ENCODE data around the gene NPFFR1. TPM values are rescaled to one million over a fixed set of nuclear protein-coding genes. Genes with fewer than 3 reads are reported as not detected.

Gene NPFFR1
- total and polyA plus RNA-seq, 2 experiments from 2014 or later = not detected

- no peak overlapping the region for H3K4me3 ChIP-seq
- no peaks in the 10 kb centered on the region for H3K9me2 ChIP-seq (replicated peaks; ENCODE audit: insufficient read depth)
- H3K36me3 ChIP-seq (replicated peaks; ENCODE audit: insufficient read depth, low read depth) = no peaks in the 10 kb centered on the region
- H3K9me3 ChIP-seq (ENCODE audit: low read depth) = no peaks in the 10 kb centered on the region
- TF ChIP-seq CTCF (IDR thresholded peaks at IDR 0.05; ENCODE audit: poor library complexity) (no peak), EZH2 (IDR thresholded peaks at IDR 0.05; ENCODE audit: borderline replicate concordance) (no peak), EZH2phosphoT487 (IDR thresholded peaks at IDR 0.05; ENCODE audit: low read depth, severe bottlenecking, unreplicated experiment) (no peak)
- no peak overlapping the region for H3K4me2 ChIP-seq
- no peaks in the 10 kb centered on the region for H3K79me2 ChIP-seq
- no peak for DNase-seq (ENCODE audit: low spot score)
- no peaks in the 10 kb centered on the region for H3K4me1 ChIP-seq (ENCODE audit: insufficient read depth)
- whole genome bisulfite sequencing (ENCODE audit: low lambda C conversion rate, missing lambda C conversion rate) = 83% methylated on average over 1 of the region's 1 CpG
- no peaks in the 10 kb centered on the region for H4K20me1 ChIP-seq (ENCODE audit: insufficient read depth, poor library complexity, severe bottlenecking)
- no peak overlapping the region for H2AFZ ChIP-seq
- peak overlapping the region; percentile 5 for H3K27ac ChIP-seq
- H3K27me3 ChIP-seq = no peaks in the 10 kb centered on the region
Observed at GRCh38 chr10:70266701-70267100, 17.1 kb downstream of the NPFFR1 start.

- Histone ChIP-seq H2AFZ (no peak overlapping the region), H3K27me3 (no peaks in the 10 kb centered on the region), H3K9me3 (ENCODE audit: low read depth) (no peaks in the 10 kb centered on the region), H3K79me2 (no peaks in the 10 kb centered on the region), H3K4me3 (no peak overlapping the region), H3K36me3 (replicated peaks; ENCODE audit: insufficient read depth, low read depth) (no peaks in the 10 kb centered on the region), H3K4me1 (ENCODE audit: insufficient read depth) (no peaks in the 10 kb centered on the region), H3K9me2 (replicated peaks; ENCODE audit: insufficient read depth) (no peaks in the 10 kb centered on the region), H3K4me2 (no peak overlapping the region), H4K20me1 (ENCODE audit: insufficient read depth, poor library complexity, severe bottlenecking) (no peaks in the 10 kb centered on the region), H3K27ac (no peak overlapping the region)
- 96% methylated on average over 7 of the region's 7 CpGs for WGBS (ENCODE audit: low lambda C conversion rate, missing lambda C conversion rate)
- no peak for TF ChIP-seq EZH2 (IDR thresholded peaks at IDR 0.05; ENCODE audit: borderline replicate concordance)
- no peak for TF ChIP-seq EZH2phosphoT487 (IDR thresholded peaks at IDR 0.05; ENCODE audit: low read depth, severe bottlenecking, unreplicated experiment)
- TF ChIP-seq CTCF (IDR thresholded peaks at IDR 0.05; ENCODE audit: poor library complexity) = no peak
- no peak for DNase-seq (ENCODE audit: low spot score)
Observed at GRCh38 chr10:70266056-70266455, 17.7 kb downstream of the NPFFR1 start.

GRCh38 chr10:70265032-70265689 is 18.6 kb downstream of the NPFFR1 start:
- DNase-seq (ENCODE audit: low spot score) = peak; percentile 53
- Histone ChIP-seq H3K4me1 (ENCODE audit: insufficient read depth) (no peaks in the 10 kb centered on the region), H3K27ac (no peak overlapping the region), H3K4me2 (no peak overlapping the region), H3K79me2 (no peaks in the 10 kb centered on the region), H3K27me3 (no peaks in the 10 kb centered on the region), H2AFZ (no peak overlapping the region), H3K36me3 (replicated peaks; ENCODE audit: insufficient read depth, low read depth) (no peaks in the 10 kb centered on the region), H4K20me1 (ENCODE audit: insufficient read depth, poor library complexity, severe bottlenecking) (no peaks in the 10 kb centered on the region), H3K9me3 (ENCODE audit: low read depth) (no peaks in the 10 kb centered on the region), H3K4me3 (no peak overlapping the region), H3K9me2 (replicated peaks; ENCODE audit: insufficient read depth) (no peaks in the 10 kb centered on the region)
- 53% methylated on average over 10 of the region's 10 CpGs for WGBS (ENCODE audit: low lambda C conversion rate, missing lambda C conversion rate)
- TF ChIP-seq EZH2phosphoT487 (IDR thresholded peaks at IDR 0.05; ENCODE audit: low read depth, severe bottlenecking, unreplicated experiment) = no peak
- TF ChIP-seq CTCF (IDR thresholded peaks at IDR 0.05; ENCODE audit: poor library complexity) = peak; percentile 34
